Fibroblast of pulmonary artery (primary cell): Measurements from ENCODE around the gene NDFIP1.
"Not testable (repeated sequence)": the region's sequence is repeated elsewhere in the genome, so short reads cannot be mapped to it uniquely, and the experiment has no call there.

Experiments used
- DNase-seq: peaks from one replicate; pipeline ENCODE4 v3.0.0-alpha.2; 2010; ENCODE audit warnings: low read depth
- H3K4me3 ChIP-seq: replicated peaks from 2 replicates; pipeline ENCODE4 v1.5.1; 2011; ENCODE audit warnings: low read depth, mild to moderate bottlenecking, control low read depth, low read length, moderate library complexity
- TF ChIP-seq, protein P1 (sequence below): IDR thresholded peaks from 2 replicates; pipeline ENCODE4 v1.5.1; 2011; ENCODE audit warnings: mild to moderate bottlenecking, control low read depth, low read length, inconsistent platforms; ENCODE audit errors: missing control alignments

NDFIP1 gene

DNA sequence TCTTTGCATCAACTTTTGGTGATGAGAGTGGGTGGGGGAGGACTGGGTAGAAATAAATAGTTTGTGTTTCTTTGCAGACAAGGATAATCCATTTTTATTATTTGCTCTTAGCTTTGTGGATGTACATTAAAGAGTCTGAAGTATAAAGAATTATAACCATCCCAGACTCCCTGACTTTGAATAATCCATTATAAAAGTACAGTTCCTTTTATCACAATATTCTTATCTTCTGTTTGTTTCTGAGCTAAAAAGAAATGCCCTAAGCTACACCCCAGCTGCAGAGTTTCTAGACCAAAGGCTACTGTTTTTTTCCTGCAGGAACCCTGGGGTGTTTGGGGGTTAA lies 77.9 kb downstream of the NDFIP1 start:
- DNase-seq, result no peak
- TF ChIP-seq, protein P1, sequence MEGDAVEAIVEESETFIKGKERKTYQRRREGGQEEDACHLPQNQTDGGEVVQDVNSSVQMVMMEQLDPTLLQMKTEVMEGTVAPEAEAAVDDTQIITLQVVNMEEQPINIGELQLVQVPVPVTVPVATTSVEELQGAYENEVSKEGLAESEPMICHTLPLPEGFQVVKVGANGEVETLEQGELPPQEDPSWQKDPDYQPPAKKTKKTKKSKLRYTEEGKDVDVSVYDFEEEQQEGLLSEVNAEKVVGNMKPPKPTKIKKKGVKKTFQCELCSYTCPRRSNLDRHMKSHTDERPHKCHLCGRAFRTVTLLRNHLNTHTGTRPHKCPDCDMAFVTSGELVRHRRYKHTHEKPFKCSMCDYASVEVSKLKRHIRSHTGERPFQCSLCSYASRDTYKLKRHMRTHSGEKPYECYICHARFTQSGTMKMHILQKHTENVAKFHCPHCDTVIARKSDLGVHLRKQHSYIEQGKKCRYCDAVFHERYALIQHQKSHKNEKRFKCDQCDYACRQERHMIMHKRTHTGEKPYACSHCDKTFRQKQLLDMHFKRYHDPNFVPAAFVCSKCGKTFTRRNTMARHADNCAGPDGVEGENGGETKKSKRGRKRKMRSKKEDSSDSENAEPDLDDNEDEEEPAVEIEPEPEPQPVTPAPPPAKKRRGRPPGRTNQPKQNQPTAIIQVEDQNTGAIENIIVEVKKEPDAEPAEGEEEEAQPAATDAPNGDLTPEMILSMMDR, result no peak
- no peak overlapping the region for H3K4me3 ChIP-seq

DNA sequence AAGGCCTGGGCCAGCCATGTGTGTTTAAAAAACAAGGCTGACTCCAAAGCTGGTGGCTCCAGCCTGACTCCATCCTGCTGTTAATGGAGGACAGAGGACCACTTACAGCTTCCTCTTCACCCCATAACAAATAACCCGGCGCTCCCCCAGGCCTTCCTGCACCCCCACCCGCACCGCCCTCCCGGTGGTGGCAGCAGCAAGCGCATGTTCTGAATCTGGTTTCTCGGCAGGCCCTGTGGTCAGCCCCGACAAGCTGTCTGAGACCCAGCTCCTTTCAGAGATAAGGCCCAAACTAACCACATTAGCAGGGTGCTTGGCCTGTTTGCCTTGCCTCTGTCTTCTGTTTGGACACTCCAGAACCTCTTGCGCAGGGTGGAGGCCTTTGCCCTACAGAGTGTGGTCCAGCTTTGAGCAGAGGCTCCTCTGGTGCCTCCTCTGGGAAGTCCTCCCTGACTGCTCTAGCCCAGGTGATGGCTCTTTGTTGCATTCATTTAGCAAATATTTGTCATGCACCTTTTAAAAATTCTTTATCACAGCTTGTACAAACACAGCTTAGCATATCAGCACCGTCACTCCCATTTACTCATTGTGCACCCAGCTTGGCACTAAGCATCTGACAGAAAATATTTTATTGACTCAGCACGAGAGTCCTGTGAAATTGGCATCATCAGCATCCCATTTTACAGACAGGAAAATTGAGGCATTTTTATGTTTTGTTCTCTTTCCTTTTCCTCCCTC lies 78.4 kb downstream of the NDFIP1 start:
- no peak overlapping the region for H3K4me3 ChIP-seq
- no peak for DNase-seq
- TF ChIP-seq, protein P1, result no peak

DNA sequence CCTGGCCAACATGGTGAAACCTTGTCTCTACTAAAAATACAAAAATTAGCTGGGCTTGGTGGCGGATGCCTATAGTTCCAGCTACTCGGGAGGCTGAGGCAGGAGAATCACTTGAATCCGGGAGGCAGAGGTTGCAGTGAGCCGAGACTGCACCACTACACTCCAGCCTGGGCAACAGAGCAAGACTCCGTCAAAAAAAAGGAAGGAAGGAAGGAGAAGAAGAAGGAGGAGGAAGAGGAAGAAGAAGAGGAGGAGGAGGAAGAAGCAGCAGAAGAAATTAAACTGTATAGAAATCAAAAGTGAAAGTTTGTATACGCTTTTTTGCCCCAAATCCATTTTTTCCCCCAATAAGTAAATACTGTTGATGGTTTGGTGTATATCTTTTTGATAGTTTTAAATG lies 80.1 kb downstream of the NDFIP1 start:
- DNase-seq, H3K4me3 ChIP-seq: not testable (repeated sequence)

DNA sequence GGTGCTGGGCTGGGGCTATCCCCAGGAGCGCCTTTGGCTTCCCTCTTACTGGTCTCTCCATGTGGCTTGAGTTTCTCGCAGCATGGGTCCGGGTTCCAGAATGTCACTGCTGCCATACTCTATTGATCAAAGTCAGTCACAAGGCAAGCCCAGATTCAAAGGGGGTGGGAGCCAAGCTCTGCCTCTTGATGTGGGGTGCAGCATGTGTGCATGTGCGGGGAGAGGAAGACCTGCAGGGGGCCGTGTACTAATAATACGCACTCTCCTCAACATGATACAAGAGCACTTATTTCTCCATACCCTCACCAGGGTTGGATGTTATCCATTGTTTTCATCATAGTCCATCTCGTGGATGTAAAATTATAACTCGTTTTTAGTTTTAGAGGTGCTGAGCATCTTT lies 81.2 kb downstream of the NDFIP1 start:
- no peak for DNase-seq
- TF ChIP-seq, protein P1, result no peak
- H3K4me3 ChIP-seq, result no peak overlapping the region

DNA sequence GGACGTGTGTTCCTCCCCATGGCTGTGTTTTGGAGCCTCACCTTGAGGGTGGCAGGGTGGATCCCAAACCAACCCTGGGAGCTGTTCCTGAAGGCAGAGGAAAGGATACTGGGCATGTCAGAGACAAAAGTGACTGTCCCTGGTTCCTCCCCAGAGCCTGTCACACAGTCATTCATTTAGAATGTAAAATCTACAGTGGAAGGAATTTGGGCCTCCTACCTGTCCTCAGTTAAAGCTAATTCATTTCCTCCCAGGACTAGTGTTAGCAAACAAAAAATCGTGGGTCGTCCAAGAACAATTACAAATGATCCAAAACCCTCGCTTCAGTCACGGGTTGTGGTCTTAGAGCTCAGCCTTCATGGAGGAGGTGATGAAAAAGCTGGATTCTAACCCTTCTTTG lies 83.2 kb downstream of the NDFIP1 start:
- no peak overlapping the region for H3K4me3 ChIP-seq
- TF ChIP-seq, protein P1, result no peak
- DNase-seq, result no peak

DNA sequence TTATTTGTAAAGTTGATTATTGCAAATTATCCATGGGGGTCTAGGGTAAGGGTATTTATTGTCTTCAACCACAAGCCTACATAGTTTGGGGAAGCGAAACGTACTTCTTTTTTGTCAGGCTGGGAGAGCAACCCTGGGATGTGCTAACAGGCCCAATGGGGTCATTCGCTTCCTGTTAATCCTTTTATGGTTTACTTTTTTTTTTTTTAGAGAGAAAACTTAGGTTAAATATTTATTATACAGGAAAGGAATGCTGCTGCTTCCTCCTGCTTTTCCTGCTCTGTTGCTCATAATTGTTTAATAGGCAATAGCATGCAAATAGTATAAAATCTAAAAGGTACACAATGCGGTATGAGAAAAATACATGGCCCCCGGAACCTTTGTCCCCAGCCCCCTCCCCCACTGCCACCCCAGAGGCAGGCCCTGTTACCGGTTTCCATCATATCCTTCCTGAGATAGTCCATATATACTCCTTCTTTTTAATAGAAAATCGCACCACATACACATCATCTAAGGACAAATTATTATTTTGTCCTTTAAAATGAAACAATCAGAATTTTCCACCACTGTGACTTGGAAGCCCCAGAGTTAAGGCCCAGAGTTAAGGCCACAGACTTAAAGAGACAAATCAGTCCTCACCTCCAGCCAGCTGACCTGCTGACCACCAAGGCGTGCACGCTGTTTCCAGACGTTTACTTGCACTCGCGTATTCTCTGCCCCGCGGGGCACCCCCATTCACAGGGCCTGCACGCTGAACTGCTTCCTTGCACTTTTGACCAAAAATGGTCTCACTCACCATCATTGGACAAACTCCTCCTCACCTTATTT lies 83.9 kb downstream of the NDFIP1 start:
- H3K4me3 ChIP-seq, result no peak overlapping the region
- DNase-seq, result no peak
- TF ChIP-seq, protein P1, result no peak

DNA sequence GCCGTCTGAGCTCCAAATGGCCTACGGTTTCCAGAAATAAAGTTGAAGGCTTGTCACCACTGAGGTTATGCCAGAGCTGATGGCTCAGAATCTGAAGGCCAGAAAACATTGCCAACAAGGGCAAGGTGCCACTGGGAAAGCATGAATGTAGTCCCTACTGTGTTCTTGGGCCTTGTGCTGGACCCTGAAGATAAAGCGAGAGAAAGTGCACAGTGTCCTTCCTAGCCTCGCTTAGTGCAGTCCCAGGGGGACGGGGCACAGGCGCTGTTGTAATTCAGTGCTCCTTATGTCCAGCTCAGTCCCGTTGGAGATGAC lies 84.5 kb downstream of the NDFIP1 start:
- TF ChIP-seq, protein P1, result no peak
- H3K4me3 ChIP-seq, result no peak overlapping the region
- no peak for DNase-seq
